SK-N-DZ (cell line): Measurements from ENCODE around the gene EPHA8.

Source experiments
- DNase-seq: peaks from one replicate; pipeline ENCODE4 v3.0.0-alpha.2; 2015; ENCODE audit warnings: low spot score

Gene EPHA8

DNA sequence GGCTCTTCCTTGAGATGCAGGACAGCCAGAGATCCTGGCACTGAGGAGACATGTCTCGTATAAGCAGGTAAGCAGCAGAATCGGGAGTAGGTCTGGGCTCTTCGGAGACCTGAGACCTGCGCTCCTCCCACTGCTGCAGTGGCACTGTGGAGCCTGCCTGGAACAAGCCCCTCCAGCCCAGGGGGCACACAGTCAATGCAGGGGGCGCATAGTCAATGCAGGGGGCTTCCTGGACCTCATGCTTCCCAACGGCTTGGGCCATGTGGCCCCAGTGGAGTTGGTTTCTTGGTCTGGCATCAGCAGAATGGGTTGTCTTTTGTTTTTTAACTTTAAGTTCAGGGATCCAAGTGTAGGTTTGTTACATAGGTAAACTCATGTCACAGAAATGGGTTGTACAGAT lies 27.9 kb upstream of the EPHA8 start:
- no peak for DNase-seq

DNA sequence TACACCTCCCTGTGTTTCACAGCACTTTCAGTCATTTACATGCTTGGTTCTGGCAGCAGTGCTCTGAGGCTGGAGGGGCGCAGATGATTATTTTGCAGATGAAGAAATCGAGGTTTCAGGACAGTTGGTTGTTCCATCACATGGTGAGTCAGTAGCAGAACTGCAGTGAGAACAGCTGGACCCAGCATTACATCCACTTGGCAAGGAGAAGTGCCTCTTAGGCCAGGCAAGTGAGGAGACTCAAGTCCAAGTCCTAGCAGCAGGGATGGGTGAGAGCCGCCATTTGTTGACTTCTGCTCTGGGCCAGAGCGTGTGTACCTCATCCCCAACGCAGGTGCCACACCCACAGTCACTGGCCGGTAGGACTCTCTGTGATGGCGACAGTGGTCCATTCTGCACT lies 26.8 kb upstream of the EPHA8 start:
- DNase-seq = no peak

DNA sequence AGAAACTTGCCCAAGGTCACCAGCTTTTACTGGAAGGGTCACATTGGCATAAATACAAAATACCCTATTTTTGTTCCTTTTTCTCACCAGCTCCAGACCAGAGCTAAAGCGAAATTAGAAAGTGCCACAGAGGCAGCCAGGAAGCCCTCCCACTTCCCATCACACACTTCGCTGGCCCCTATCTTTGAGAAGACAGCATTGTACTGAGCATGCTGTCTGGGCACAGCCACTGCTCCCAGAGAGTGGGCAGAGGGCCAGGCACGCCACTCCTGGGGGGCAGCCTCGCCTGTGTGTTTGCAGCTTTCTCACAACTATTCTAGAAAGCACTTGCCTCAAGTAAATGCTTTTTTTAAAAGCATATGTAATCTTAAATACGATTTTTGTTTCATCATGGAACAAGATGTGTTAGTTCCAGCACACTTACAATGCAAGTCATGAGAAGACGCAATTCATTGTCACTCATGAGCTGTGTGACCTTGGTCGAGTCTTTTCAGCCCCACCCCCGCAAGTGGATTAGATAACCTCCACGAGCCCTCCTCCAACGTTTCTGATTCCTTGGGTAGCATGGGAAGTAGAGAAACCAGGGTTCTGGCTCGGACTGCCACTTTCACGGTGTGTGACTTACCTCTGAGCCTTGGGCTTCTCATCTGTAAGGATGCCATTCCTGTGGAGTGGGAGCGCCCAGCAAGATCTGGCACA lies 25.7 kb upstream of the EPHA8 start:
- DNase-seq = no peak

DNA sequence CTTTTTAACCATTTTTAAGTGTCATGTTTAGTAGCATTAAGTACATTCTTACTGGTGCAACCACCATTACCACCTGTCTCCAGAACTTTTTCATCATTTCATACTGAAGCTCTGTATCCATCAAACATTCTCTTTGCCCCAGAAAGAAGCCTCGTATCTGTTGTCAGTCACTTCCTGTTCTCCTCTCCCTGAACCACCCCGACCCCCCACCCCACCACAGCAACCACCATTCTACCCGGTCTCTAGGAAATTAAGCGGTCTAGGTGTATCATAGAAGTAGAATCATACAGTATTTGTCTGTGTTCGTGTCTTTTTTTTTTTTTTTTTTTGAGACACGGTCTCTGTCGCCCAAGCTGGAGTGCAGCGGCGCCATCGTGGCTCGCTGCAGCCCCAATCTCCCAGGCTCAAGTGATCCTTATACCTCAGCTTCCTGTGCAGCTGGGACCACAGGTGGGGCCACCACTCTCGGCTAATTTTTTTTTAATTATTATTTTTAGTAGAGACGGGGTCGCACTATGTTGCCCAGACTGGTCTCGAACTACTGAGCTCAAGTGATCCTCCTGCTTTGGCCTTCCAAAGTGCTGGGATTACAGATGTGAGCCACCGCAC lies 23.7 kb upstream of the EPHA8 start:
- DNase-seq = no peak

DNA sequence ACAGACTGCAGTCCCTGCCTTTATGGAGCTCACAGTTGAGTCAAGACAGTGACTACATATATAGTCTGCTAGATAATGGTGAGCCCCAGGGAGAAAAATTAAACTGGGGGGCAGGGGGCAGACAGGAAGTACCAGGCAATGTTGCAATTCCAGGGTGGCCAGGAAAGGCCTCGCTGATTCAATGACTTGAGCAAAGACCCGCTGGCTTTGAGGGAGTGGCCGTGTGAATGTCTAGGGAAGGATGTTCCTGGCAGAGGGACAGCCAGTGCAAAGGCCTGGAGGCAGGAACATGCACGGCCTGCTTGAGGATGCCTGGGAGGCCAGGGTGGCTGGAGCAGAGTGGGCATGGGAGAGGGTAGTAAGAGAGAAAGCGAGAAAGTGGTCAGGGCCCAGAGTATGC lies 23.0 kb upstream of the EPHA8 start:
- DNase-seq = no peak

DNA sequence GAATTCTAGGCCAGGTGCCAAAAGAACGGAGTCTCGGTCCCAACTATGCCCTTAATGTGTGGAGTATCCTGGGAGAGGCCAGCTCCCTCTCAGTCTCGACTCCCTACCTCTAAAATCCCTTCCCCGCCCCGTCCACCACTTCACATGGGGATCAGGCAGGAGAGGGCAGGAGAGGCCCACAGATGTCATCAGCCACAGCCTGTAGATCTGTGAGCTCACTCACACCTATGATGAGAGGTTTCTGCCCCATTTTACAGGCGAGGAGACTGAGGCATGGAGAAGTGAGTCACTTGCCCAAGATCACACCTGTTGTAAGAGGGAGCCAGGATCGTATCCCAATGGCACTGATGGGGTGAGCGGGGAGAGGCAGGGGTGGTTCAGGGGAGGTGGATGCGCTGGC lies 20.4 kb upstream of the EPHA8 start:
- DNase-seq = no peak

DNA sequence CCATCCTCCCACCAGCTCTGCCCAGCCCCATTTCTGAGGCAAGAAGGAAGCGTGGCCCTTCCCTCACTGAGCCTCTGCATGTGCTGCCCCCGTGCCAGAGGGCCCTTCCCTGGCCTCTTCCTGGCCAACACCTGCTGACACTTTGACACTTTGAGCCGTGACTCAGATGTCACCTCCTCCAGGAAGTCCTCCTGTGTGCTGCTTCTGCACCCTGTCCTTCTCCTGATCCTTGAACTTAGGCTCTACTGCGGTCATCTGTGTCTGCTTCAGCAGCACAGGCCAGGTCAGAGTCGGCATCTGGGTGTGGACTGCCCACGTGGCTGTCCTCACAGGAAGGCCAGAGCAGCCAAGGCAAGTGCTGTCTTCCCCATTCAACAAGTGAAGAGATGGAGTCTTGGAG lies 19.6 kb upstream of the EPHA8 start:
- no peak for DNase-seq

DNA sequence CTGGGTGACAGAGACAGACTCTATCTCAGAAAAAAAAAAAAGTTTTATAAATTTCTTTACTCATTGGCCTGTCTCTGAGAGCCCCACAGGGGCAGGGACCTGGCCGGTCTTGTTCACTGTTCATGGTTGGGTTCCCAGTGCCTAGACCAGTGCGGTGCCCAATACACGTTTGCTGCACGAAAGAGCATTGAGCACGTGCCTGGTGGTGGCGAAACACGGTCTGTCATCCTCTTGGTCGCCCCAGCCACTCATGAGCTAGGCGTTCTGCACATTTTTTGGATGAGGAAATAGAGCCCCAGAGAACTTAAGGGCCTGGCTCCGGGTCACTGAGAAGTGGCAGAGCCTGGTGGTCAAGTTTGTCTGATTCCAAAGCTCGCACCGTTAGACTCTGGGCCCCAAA lies 18.7 kb upstream of the EPHA8 start:
- DNase-seq = no peak

DNA sequence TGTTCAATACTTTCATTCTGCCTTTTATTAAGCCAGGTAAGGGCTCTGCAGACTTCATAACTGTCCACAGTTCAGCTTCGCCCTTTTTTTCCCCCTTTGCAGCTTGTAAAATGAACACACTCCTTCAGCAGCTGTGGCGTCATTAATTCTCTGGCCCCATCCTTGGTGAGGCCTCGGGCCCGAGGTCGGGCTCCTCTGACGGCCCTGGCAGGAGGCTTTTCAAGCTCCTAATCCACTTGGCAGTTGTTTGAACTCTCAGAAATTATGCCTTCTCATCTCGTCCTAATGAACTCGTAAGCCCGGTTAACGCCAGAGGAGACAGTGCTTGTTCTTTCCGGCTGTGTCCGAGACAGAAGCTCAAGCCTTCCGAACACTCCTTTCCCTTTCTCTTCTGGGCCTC lies 18.1 kb upstream of the EPHA8 start:
- no peak for DNase-seq

DNA sequence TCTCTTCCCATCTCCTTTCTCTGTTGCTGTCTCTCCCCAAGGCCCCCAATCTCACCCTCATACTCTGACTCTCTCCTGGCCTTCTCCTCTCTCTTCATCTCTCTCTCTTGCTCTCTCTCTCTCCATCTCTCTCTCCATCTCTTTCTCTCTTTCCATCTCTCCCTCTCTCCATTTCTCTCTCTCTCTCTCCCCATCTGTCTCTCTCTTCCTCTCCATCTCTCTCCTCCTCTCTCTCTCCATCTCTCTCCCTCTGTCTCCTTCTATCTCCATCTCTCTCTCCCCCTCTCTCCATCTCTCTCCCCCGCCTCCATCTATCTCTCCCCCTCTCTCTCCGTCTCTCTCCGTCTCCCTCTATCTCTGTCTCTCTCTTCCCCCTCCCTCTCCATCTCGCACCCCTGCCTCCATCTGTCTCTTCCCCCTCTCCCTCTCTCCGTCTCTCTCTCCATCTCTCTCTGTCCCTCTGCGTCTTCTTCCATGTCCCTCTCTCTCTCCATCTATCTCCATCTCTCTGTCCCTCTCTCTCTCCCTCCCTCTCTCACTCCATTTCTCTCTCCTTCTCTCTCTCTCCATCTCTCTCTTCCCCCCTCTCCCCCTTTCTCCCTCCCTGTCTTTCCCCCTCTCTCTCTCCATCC lies 16.0 kb upstream of the EPHA8 start:
- DNase-seq = no peak

DNA sequence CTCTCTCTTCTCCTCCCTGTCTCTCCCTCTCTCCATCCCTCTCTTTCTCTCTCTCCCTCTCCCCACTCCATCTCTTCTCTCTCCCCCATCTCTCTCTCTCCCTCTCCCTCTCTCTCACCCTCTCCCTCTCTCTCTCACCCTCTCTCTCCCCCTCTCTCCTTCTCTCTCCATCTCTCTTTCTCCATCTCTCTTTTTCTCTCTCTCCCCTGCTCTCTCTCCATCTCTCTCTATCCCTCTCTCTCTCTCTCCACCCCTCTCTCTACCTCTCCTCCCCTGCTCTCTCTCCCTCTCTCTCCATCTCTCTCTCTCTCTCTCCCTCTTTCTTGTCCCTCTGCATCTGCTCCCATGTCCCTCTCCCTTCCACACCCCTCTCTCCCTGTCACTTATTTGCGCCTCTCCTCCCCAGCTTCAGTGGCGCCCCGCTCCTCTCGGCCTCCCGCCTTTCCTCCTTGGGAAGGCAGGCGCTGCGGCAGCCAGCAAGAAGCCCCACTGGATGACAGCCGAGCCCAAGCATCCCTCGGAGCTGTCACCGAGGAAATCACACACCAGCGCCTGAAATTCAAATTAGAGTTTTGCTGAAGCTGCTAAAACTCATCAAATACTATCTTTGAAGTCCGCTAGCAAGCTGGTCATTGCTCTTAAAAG lies 15.3 kb upstream of the EPHA8 start:
- DNase-seq = no peak

DNA sequence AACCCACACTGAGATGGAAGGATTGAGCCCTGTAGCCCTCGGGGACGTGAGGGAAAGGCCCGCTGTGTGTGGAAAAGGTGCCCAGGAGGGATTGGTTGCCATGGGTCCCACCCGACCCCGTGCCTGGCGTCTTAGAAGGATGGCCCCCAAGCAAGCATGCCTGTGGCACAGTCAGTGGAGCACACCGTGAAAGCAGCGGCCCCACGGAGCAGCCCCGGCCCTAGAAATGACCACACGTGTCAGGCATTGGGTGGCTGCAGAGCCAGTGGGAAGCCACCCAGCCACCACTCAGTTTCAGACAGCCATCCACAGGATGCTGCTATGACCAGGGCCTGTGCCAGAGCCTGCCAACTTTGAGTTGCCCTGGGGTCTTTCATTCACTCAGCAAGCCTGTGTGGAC lies 13.3 kb upstream of the EPHA8 start:
- no peak for DNase-seq

DNA sequence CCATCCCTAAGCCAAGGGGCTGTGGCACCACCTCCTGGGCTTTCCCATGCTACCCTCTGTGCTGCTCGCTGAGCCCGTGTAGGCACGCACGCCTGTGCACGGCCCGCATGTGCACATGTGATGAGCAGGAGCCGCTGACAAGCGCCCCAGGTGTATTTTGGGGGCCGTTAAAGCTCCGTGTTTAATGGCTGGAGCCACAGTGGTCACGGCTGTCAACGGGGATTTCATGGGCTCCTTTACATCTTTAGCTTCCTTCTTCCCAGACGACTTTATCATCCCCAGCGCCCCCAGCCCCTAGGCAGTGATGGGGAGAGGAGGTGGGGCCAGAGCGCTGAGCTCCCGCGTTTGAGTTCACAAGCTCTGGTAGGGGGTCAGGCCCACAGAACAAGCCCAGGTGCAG lies 11.7 kb upstream of the EPHA8 start:
- no peak for DNase-seq

DNA sequence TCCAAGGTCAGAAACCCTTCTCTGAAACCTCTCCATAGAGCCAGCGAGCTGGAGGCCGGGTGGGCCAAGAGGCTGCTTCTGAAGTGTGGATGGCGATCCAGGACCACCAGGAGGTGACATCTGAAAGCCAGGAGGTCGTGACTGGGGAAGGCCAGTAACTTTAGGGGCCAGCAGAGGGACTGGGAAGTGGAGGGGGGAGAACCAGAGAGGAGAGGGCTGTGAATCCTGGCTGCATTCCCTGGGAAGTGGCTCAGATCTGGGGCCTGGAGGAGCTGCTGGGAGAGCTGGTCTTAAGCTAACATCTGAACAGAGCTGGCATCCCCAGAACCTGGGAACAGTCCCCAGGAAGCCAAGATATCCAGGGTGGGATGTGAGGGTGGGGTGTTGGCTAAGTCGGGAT lies 11.3 kb upstream of the EPHA8 start:
- DNase-seq = no peak

DNA sequence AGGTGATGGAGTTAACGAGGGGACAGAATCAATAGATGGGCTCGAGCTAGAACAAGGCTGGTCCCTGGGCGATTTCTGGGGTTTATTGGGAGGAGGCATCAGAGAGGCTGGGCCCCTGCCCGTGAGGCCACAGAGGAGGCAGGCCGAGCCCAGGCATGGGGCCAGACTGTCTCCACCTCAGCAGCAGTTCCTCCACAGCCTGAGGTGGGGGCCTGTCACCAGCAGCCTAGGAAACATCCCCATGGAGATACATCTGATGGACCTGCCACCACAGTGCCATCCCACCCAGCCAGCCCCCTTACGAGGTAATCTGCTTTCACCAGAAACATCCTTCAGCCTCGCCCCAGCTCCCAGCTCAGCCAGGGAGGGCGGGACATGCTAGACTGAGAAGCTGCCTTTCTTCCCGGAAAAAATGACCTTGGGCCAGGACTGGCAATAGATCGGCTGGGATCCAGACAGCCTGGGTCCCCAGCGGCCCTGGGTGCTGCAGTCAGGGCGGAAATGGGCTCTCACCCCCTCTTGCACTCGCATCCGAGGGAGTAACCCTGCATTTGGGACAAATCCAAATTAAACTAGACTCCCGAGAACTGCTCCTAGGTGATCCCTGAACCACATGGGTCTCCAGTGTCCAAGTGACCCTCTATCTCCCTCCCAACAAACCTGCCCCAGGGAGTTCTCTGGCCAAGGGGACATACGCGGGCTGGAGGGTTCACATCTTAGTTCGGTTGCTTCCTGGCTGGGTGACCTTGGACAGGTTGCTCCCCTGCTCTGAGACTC lies 10.0 kb upstream of the EPHA8 start:
- DNase-seq = no peak

DNA sequence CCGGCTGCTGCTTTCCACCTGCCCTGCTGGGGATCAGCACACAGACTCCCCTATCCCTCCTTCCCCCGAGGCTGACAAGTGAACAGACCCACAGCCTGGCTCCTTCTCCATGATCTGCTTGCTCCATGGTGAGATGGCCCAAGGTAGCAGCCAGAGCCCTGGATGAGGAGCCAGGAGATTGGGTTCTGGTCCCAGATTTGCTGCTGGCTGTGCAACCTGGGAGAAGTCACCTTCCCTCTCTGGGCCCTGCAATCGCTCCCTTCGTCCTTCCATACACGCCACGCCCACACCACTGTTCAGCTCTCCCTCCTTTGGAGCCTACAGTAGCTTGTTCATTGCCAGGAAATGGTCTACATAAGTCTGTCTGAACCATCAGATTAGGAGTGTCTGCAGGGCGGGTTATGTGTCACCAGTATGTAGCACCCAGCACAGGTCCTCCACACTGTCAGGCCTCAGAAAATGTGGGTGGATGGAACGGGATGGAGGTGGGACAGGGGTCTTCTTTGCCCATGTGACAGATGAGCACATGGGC lies 9.2 kb upstream of the EPHA8 start:
- no peak for DNase-seq

DNA sequence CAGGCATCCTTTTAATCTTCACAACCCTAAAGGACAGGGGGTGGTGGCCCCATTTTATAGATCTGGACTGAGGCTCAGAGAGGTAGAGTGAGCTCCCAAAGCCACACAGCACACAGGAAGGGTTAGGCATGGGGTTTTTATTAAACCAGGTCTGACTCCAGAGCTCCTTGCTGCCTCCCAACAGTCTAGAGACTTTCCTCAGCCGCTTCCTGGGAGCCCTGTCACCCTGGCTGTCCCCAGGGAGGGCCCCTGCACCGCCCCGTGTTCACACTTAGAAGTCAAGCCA lies 8.0 kb upstream of the EPHA8 start:
- no peak for DNase-seq

DNA sequence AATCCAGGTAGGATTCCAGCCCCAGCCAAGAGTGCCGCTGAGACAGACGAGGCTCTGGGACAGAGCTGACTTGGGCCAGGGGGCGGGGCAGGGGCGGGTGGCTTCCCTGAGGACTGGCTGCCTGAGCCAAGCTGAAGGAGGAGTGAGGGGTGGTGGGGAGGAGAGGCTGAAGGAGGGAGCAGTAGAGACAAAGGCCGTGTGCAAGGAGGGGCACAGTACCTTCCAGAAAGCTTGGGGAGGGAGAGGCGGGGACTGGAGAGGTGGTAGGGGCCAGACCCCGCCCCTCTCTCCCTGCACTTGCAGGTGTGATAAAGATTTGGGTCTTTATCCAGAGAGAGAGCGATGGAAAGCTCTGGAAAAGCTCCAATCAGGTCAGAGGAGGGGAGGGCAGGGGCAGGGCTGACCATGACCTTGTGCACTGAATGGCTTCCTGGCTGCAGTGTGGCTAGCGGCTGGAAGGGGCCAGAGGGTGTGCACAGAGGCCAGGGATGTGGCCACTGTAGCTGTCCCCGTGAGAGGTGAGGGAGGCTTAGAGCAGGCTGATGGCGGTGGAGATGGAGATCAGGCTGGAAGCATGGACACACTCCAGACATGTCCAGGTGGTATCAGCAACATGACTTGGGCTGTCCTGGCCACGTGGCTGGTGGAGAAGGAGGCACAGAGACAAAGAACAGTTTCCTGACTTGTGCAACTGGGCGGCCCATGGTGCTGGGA lies 6.7 kb upstream of the EPHA8 start:
- peak; percentile 55 for DNase-seq

DNA sequence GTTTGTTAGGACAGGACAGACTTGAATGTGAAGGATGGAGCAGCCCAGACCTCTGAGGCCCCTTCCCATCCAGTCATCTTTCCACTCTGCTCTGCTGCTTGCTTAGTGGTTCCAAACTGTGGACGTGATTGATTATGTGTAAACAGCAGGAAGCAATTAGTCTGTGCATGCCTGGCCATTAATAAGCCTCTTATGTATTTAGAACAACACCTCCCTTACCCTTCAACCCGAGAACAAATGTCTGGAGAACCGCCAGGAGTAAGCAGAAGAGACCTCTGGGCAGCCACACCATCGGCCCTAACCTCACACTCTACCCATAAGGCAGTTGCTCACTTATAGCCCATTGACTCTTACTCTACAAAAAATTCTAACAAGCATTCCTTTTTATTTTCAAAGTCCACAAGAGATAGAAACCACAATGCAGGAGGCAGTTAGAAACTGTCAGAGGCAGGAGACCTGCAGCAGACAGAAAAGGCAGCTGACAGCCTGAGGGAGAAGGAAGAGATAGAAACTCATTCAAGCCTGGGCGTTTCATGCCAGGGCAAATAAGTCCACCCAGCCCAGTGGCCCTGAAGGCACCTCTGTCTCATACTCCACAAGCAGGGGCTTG lies 5.8 kb upstream of the EPHA8 start:
- no peak for DNase-seq

DNA sequence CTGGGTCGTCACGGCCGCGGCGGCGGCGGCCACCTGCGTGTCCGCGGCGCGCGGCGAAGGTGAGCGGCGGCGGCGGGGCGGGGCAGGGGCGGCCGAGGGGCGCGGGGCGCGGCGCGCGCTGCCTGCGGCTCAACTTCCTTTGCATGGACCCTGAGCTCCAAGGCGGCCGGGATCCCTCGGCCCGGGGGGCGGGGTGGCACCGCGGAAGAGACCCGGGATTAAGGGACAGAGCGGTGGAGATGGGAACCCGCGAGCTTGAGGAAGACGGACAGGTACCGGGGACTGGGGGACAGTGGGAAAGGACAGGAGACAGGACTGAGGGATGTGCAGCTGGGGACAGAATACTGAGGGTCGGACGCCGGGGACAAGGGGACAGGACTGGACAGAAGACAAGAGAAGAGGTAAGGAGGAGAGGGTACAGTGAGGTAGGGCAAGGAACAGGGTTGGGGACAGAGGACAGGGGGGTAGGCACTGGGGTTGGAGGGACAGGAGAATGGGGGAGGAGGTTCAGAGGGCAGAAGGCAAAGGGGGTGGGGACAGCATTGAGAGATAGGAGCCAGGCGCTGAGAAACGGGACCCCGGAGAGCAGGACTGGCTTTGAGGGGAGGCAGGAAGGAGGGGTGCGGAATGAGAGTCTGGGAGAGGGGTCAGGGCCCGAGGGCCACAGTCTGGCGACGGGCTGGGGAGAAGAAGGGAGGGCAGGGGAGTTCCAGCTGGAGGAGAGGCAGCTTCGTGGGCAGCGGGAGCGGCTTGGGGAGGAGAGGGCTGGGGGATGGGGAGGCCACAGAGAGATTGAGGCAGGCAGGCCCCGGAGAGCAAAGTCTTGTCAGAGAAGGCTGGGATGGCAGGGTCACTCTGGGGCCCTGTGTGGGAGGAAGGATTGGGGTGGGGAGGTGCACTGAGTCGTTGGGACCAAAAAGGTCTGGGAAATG lies 648 bp downstream of the EPHA8 start:
- no peak for DNase-seq
